Endothelial cell of umbilical vein (primary cell): ENCODE results near the gene NDUFA11. TPM values are rescaled to one million over a fixed set of nuclear protein-coding genes. Genes with fewer than 3 reads are reported as not detected.

Experiments used
- BruUV-seq: library from RNA; stranded (reverse); fragments of 400-500 nt; replicated peaks from 2 replicates; lab custom pipeline; 2021; lab: Mats Ljungman, UMichigan
- CTCF ChIA-PET: fragments of 300-600, 350-600 bp; sonication (Branson Sonifier 250); formaldehyde crosslinking; loops from one replicate; lab custom pipeline; 2021; ENCODE audit warnings: antibody characterized with exemption, inconsistent platforms; lab: Charles Lee
- POLR2A ChIA-PET: fragments of 300-600, 350-600 bp; sonication (Branson Sonifier 250); formaldehyde crosslinking; loops from one replicate; lab custom pipeline; 2021; ENCODE audit warnings: antibody characterized with exemption, inconsistent platforms; lab: Charles Lee
- DNase-seq: peaks from one replicate; pipeline ENCODE4 v3.0.0-alpha.2; 2011; ENCODE audit warnings: low read depth, low spot score
- FAIRE-seq: peaks from 2 replicates; lab custom pipeline; 2011; peaks lifted over from hg19 to GRCh38; lab: Jason Lieb, UNC
- H2AFZ ChIP-seq: 2 replicates; pipeline ENCODE4 v1.6.0; 2012; ENCODE audit warnings: low read depth, low read length, control low read depth, inconsistent platforms
- H3K27ac ChIP-seq: 2 replicates; pipeline ENCODE4 v1.5.1; 2011; ENCODE audit warnings: low read depth, mild to moderate bottlenecking, control low read depth, low read length, moderate library complexity; ENCODE audit not compliant: insufficient read depth
- H3K27me3 ChIP-seq, 2 experiments: 2 replicates each; pipeline versions ENCODE4 v1.6.0 to v1.6.1; 2011; ENCODE audit warnings: low read length in 2 of 2, mixed read lengths in 1 of 2; ENCODE audit not compliant: control insufficient read depth in 2 of 2, insufficient read depth in 2 of 2
- H3K36me3 ChIP-seq, 2 experiments: 2 replicates in 1 of 2; 3 replicates in 1 of 2; pipeline ENCODE4 v1.5.1; 2011; ENCODE audit warnings: low read length in 2 of 2, mild to moderate bottlenecking in 1 of 2, moderate library complexity in 1 of 2; ENCODE audit not compliant: control insufficient read depth in 2 of 2, insufficient read depth in 2 of 2; ENCODE audit errors: extremely low read depth in 1 of 2
- H3K4me1 ChIP-seq: 3 replicates; pipeline ENCODE4 v1.5.1; 2011; ENCODE audit warnings: mild to moderate bottlenecking, low read length; ENCODE audit not compliant: control insufficient read depth, insufficient read depth; ENCODE audit errors: extremely low read depth
- H3K4me2 ChIP-seq: 2 replicates; pipeline ENCODE4 v1.6.1; 2011; ENCODE audit warnings: low read length, control low read depth, mixed read lengths; ENCODE audit not compliant: insufficient read depth
- H3K4me3 ChIP-seq, 3 experiments: fragments of 200-600 bp in 1 of 3; sonication (generic), shearing (Covaris generic) in 1 of 3; replicated peaks in 1 of 3; 2 replicates each; pipeline ENCODE4 v1.5.1; 2011 to 2016; ENCODE audit warnings: control low read depth in 3 of 3, low read length in 3 of 3, mild to moderate bottlenecking in 2 of 3, inconsistent platforms in 1 of 3, low read depth in 1 of 3, moderate library complexity in 1 of 3; ENCODE audit not compliant: insufficient read depth in 1 of 3
- H3K79me2 ChIP-seq: 2 replicates; pipeline ENCODE4 v1.6.0; 2012; ENCODE audit warnings: low read length, inconsistent platforms; ENCODE audit not compliant: control insufficient read depth, insufficient read depth
- H3K9ac ChIP-seq: replicated peaks from 2 replicates; pipeline ENCODE3; 2011; ENCODE audit warnings: low read length, control low read depth; ENCODE audit not compliant: insufficient read depth; ENCODE audit errors: extremely low read depth
- H3K9me1 ChIP-seq: replicated peaks from 3 replicates; pipeline ENCODE4 v1.6.0; 2011; ENCODE audit warnings: mild to moderate bottlenecking, low read length; ENCODE audit not compliant: control insufficient read depth, insufficient read depth; ENCODE audit errors: extremely low read depth
- H3K9me3 ChIP-seq: replicated peaks from 2 replicates; pipeline ENCODE4 v1.5.1; 2012; ENCODE audit warnings: low read length, inconsistent platforms; ENCODE audit not compliant: control insufficient read depth, insufficient read depth
- H4K20me1 ChIP-seq: replicated peaks from 2 replicates; pipeline ENCODE3; 2011; ENCODE audit warnings: mild to moderate bottlenecking, low read length; ENCODE audit not compliant: control insufficient read depth, insufficient read depth; ENCODE audit errors: extremely low read depth
- EZH2 ChIP-seq: IDR thresholded peaks from 2 replicates; pipeline ENCODE4 v1.6.1; 2012; ENCODE audit warnings: borderline replicate concordance, low read depth, mild to moderate bottlenecking, moderate library complexity, low read length, inconsistent platforms; ENCODE audit not compliant: severe bottlenecking
- FOS ChIP-seq: IDR thresholded peaks from 2 replicates; pipeline ENCODE4 v1.6.1; 2011; ENCODE audit warnings: mild to moderate bottlenecking, low read length, moderate library complexity, borderline replicate concordance; ENCODE audit not compliant: insufficient read depth
- GATA2 ChIP-seq: IDR thresholded peaks from 2 replicates; pipeline ENCODE4 v1.7.0; 2011; ENCODE audit warnings: low read depth, mild to moderate bottlenecking, moderate library complexity, mixed read lengths, low read length; ENCODE audit not compliant: insufficient read length, insufficient read depth
- JUN ChIP-seq: IDR thresholded peaks from 2 replicates; pipeline ENCODE4 v1.6.1; 2011; ENCODE audit warnings: borderline replicate concordance, low read depth; ENCODE audit not compliant: insufficient read length, insufficient read depth
- MYC ChIP-seq: IDR thresholded peaks from one replicate; pipeline ENCODE4 v1.6.1; 2011; ENCODE audit warnings: mild to moderate bottlenecking, low read depth, low read length
- POLR2A ChIP-seq: IDR thresholded peaks from 2 replicates; pipeline ENCODE4 v1.6.1; 2012; ENCODE audit warnings: low read depth, mild to moderate bottlenecking, control low read depth, low read length
- POLR2AphosphoS5 ChIP-seq: IDR thresholded peaks from 2 replicates; pipeline ENCODE4 v1.6.1; 2012; ENCODE audit warnings: low read depth, mild to moderate bottlenecking, control low read depth, low read length, moderate library complexity; ENCODE audit not compliant: insufficient read depth
- dilution Hi-C: fragments of 300-500 bp; cut with MboI; formaldehyde crosslinking; loops from one replicate; pipeline ENCODE4 v1.15.0; 2019; ENCODE audit warnings: low sequenced_read_pairs; ENCODE audit not compliant: extremely low pct_ligation_motif_present
- intact Hi-C: fragments of 100-400 bp; cut with micrococcal nuclease; formaldehyde crosslinking; loops from one replicate; pipeline ENCODE4 v1.10.0; 2022
- polyA plus RNA-seq, 4 experiments: library from polyadenylated mRNA; depleted of rRNA in 3 of 4; stranded (reverse) in 3 of 4; unstranded in 1 of 4; fragments of >200 nt; gene quantifications; 2 replicates each; pipeline versions ENCODE4 v1.2.1 to v1.2.3, GENCODE V29; 2011 to 2012; ENCODE audit warnings: missing spikeins in 1 of 4
- total RNA-seq: library from RNA; stranded (reverse); gene quantifications from 2 replicates; pipeline ENCODE4 v1.2.3, GENCODE V29; 2021
- TF ChIP-seq, protein P1 (sequence below), 2 donors: IDR thresholded peaks; 1 replicate in 1 of 2; 2 replicates in 1 of 2; pipeline ENCODE4 v1.5.1; 2011; ENCODE audit warnings: low read length in 2 of 2, mild to moderate bottlenecking in 2 of 2, moderate library complexity in 2 of 2, control low read depth in 1 of 2, inconsistent platforms in 1 of 2, low read depth in 1 of 2; ENCODE audit not compliant: insufficient read depth in 1 of 2; ENCODE audit errors: extremely low read depth in 1 of 2
- TF ChIP-seq, protein P2 (sequence below): IDR thresholded peaks from 2 replicates; pipeline ENCODE4 v1.6.1; 2011; ENCODE audit not compliant: insufficient read depth, insufficient read length

NDUFA11 gene
- total and polyA plus RNA-seq, 2 donors (not counting 3 experiments of a cell fraction or from before 2014, with no cell fraction given) = 281 to 876 TPM

DNA sequence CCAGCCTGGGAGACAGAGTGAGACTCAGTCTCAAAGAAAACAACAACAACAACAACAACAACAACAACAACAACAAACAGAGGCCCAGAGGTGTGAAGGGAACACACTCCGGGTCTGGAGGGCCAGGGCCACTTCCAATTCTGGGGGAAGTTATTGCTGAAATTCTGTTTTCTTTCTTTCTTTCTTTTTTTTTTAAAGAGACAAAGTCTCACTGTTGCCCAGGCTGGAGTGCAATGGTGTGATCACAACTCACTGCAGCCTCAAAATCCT is 7.0 kb upstream of the NDUFA11 start:
- H2AFZ ChIP-seq = no peak overlapping the region
- no peaks in the 10 kb centered on the region for H3K27me3 ChIP-seq
- H3K9ac ChIP-seq = no peak overlapping the region
- CTCF ChIA-PET = interaction anchor here (1.8 kb wide), 1 partner anchor 112 kb away, joined by 4 read pairs; no protein-coding TSS in a partner anchor
- FAIRE-seq = no peak
- H3K36me3 ChIP-seq = peaks cover 0 to 2% of the 10 kb centered on the region in 2 experiments
- no peaks in the 10 kb centered on the region for H3K79me2 ChIP-seq
- DNase-seq = no peak
- dilution Hi-C loops (no loop called here), intact Hi-C loops (no loop called here)
- TF ChIP-seq JUN = no peak
- TF ChIP-seq MYC = no peak
- no peak for TF ChIP-seq POLR2AphosphoS5
- TF ChIP-seq, protein P1, sequence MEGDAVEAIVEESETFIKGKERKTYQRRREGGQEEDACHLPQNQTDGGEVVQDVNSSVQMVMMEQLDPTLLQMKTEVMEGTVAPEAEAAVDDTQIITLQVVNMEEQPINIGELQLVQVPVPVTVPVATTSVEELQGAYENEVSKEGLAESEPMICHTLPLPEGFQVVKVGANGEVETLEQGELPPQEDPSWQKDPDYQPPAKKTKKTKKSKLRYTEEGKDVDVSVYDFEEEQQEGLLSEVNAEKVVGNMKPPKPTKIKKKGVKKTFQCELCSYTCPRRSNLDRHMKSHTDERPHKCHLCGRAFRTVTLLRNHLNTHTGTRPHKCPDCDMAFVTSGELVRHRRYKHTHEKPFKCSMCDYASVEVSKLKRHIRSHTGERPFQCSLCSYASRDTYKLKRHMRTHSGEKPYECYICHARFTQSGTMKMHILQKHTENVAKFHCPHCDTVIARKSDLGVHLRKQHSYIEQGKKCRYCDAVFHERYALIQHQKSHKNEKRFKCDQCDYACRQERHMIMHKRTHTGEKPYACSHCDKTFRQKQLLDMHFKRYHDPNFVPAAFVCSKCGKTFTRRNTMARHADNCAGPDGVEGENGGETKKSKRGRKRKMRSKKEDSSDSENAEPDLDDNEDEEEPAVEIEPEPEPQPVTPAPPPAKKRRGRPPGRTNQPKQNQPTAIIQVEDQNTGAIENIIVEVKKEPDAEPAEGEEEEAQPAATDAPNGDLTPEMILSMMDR (IDR thresholded peaks at IDR 0.05; ENCODE audit: extremely low read depth in 1 of 2, insufficient read depth in 1 of 2, low read depth in 1 of 2, low read length in 2 of 2) = no peak
- TF ChIP-seq GATA2 = no peak
- TF ChIP-seq, protein P2, sequence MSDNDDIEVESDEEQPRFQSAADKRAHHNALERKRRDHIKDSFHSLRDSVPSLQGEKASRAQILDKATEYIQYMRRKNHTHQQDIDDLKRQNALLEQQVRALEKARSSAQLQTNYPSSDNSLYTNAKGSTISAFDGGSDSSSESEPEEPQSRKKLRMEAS = no peak
- no peak for TF ChIP-seq EZH2
- TF ChIP-seq POLR2A = no peak
- TF ChIP-seq FOS = no peak
- H3K9me1 ChIP-seq = no peaks in the 10 kb centered on the region
- no peaks in the 10 kb centered on the region for H3K4me1 ChIP-seq
- POLR2A ChIA-PET = no interaction called here
- H3K9me3 ChIP-seq = no peaks in the 10 kb centered on the region
- no peaks in the 10 kb centered on the region for H4K20me1 ChIP-seq
- no peak overlapping the region for H3K27ac ChIP-seq
- H3K4me3 ChIP-seq = no peak overlapping the region
- H3K4me2 ChIP-seq = no peak overlapping the region
- BruUV-seq = no TSS peak
